Mucosa of rectum (tissue), 2 donors: Measurements from ENCODE around the gene CABLES2.

Experiments
- H3K27ac ChIP-seq, 2 donors: one replicate each; pipeline ENCODE4 v1.7.0; 2013; ENCODE audit warnings: inconsistent platforms in 2 of 2, low read depth in 2 of 2, low read length in 2 of 2
- H3K27me3 ChIP-seq, 2 donors: one replicate each; pipeline ENCODE4 v1.7.0; 2013; ENCODE audit warnings: low read length in 2 of 2; ENCODE audit not compliant: control insufficient read depth in 2 of 2, insufficient read depth in 2 of 2
- H3K36me3 ChIP-seq, 2 donors: one replicate each; pipeline ENCODE4 v1.7.0; 2013; ENCODE audit warnings: low read length in 2 of 2; ENCODE audit not compliant: control insufficient read depth in 2 of 2, insufficient read depth in 2 of 2
- H3K4me1 ChIP-seq, 2 donors: one replicate each; pipeline ENCODE4 v1.7.0; 2013; ENCODE audit warnings: low read length in 2 of 2, mild to moderate bottlenecking in 1 of 2; ENCODE audit not compliant: control insufficient read depth in 2 of 2, insufficient read depth in 2 of 2
- H3K4me3 ChIP-seq, 2 donors: one replicate each; pipeline ENCODE4 v1.7.0; 2013; ENCODE audit warnings: low read length in 2 of 2
- H3K9ac ChIP-seq, 2 donors: one replicate each; pipeline ENCODE4 v1.7.0; 2013; ENCODE audit warnings: low read length in 2 of 2, low read depth in 1 of 2, mild to moderate bottlenecking in 1 of 2
- H3K9me3 ChIP-seq, 2 donors: one replicate each; pipeline ENCODE4 v1.7.0; 2013; ENCODE audit warnings: low read length in 2 of 2; ENCODE audit not compliant: control insufficient read depth in 2 of 2
- donor health status: healthy.
- donor health status: Normal muscosa, but diverticular disease.

The CABLES2 gene

DNA sequence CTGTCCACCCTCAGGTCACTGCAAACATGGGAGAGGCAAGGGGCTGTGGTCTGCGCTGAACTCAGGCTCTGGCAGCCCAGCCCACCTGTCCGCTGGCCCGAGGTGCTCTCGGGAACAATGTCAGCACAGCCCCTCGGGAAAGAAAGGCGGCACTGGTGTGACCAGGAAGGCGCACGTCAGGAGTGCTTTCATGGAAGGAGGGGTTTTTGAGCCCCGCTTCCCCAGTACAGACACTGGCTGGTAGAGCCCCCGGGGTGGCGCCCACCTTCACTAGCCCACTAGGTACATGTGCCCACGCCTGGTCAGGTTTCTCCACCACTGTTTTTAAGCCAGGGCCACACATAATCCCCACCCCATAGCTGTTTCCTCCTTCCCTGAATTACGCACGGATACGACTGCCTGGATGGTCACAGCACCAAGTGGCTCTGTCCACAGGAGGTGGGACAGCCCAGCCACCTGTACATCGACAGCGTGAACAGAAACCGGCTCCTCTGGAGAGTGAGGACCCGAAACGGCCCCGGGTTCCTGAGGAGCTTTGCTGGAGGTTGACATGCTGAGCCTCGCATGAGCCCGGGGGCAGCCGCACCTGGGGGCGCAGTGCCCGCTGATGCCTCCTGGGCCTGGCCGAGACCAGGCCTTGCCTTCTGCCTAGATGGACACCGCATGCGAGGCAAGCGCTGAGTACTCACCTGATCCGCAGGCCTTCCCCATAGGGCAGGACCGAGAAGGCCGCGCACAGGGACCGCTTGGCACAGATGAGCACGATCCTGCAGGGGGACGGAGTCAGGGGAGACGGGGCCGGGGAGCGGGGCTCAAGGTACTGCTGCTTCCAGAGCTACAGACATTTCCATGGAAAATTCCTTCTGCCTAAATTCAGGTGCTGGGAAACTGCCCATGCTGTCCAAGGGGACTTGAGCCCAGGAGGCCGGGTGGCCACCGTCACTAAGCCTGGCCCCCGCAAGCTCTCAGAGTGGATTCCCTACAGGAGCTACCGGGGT, 12.5 kb downstream of the CABLES2 start:
- H3K4me3 ChIP-seq, result no peak overlapping the region
- no peaks in the 10 kb centered on the region for H3K4me1 ChIP-seq
- no peak overlapping the region for H3K27ac ChIP-seq
- no peaks in the 10 kb centered on the region for H3K27me3 ChIP-seq
- H3K9ac ChIP-seq, result no peak overlapping the region
- no peaks in the 10 kb centered on the region for H3K9me3 ChIP-seq
- H3K36me3 ChIP-seq, result peaks cover 6 to 27% of the 10 kb centered on the region in 2 donors

DNA sequence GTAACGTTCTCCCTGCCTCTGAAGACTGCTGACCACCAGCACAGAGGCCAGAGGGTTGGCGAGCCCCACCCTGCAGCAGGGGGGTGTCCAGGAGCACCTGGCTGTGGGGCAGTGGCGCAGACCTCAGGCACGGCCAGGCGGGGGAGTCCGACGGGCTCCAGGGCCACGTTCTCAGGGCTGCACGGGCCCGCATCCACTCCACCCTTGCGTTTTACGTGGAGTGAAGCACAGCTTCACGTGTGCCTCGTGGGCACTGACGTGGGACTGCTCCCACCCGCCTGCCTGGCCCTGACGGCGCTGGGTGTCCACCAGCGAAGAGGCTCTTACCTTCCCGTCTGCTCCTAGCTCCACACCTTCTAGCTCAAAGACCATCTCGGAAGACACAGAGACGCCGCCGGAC, 13.3 kb downstream of the CABLES2 start:
- peaks cover 0 to under 1% of the 10 kb centered on the region in 2 donors for H3K4me1 ChIP-seq
- no peaks in the 10 kb centered on the region for H3K9me3 ChIP-seq
- H3K4me3 ChIP-seq, result no peak overlapping the region
- H3K9ac ChIP-seq, result no peak overlapping the region
- no peaks in the 10 kb centered on the region for H3K27me3 ChIP-seq
- H3K36me3 ChIP-seq, result peaks cover 6 to 35% of the 10 kb centered on the region in 2 donors
- no peak overlapping the region for H3K27ac ChIP-seq

DNA sequence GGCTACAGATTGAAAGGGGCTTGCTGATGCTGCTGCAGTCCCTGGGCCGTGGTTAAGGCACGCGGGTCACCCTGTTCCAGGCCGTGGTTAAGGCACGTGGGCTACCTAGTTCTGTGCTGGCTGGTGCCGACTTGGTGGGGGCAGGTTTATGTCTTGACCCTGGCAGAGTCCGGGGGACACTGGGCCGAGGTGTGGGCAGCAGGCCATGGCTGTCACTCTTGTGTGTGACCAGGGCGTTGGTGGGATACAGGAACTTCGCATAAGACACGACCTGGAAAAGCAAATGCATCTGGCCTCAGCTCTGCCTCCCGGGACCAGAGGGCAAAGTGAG, 13.8 kb downstream of the CABLES2 start:
- peaks cover 11 to 40% of the 10 kb centered on the region in 2 donors for H3K36me3 ChIP-seq
- H3K4me1 ChIP-seq, result peaks cover 0 to 5% of the 10 kb centered on the region in 2 donors
- no peaks in the 10 kb centered on the region for H3K9me3 ChIP-seq
- H3K27me3 ChIP-seq, result no peaks in the 10 kb centered on the region
- H3K27ac ChIP-seq, result no peak overlapping the region
- no peak overlapping the region for H3K9ac ChIP-seq
- H3K4me3 ChIP-seq, result no peak overlapping the region

DNA sequence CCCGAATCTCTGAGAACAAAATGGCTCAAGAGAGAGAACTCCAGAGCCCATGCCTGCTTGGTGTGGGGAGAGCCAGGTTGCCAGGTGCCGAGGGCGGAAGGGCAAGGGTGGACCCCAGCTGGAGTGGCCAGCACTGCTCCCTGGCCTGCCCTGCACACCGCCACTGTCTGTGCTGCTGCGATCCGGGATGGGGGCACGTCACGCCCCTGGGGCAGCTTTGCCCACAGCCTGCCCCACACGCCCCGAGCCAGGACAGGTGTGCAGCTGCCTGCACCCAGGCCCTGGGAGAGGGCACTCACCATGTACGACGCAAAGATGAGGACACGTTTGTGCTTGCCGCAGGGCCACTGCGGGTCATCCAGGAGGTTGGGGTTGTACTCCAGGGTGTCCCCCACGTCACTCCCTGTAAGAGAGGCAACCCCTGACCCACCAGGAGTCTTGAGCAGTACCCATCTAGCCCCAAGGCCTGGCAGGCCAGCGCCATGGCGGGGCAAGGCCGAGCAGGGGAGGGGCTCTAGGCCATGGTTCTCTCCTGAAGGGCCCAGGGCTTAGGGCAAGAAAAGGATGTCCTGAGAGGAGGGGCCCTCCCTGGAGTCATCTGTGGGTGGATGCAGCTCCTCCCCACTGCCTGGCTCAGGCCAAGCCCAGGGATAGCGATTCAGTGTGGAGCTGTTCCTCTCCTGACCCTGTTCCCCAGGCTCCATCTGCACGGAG, 14.3 kb downstream of the CABLES2 start:
- Histone ChIP-seq H3K27ac (no peak overlapping the region), H3K4me3 (no peak overlapping the region), H3K9me3 (no peaks in the 10 kb centered on the region), H3K36me3 (peaks cover 13 to 40% of the 10 kb centered on the region in 2 donors), H3K4me1 (peaks cover 4 to 11% of the 10 kb centered on the region in 2 donors), H3K27me3 (no peaks in the 10 kb centered on the region), H3K9ac (no peak overlapping the region)

DNA sequence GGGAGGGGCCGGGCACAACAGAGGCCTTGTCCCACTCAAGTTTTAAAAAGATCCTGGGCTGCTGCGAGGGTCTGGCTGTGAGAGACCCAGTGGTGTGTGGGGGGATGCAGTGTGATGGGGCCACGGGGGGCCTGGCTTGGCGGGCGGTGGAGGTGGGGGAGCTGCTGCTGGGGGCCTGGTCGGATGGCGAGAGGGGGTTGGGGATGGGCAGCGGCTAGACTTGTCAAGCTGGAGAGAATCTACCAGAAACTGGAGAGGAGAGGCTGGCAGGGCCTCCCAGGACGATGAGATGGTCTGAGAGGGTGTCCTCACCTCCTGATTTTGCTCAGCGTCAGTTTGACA, 15.0 kb downstream of the CABLES2 start:
- no peak overlapping the region for H3K9ac ChIP-seq
- peaks cover 13 to 40% of the 10 kb centered on the region in 2 donors for H3K36me3 ChIP-seq
- no peaks in the 10 kb centered on the region for H3K9me3 ChIP-seq
- no peak overlapping the region for H3K4me3 ChIP-seq
- peaks cover 10 to 16% of the 10 kb centered on the region in 2 donors for H3K4me1 ChIP-seq
- H3K27me3 ChIP-seq, result no peaks in the 10 kb centered on the region
- no peak overlapping the region for H3K27ac ChIP-seq

DNA sequence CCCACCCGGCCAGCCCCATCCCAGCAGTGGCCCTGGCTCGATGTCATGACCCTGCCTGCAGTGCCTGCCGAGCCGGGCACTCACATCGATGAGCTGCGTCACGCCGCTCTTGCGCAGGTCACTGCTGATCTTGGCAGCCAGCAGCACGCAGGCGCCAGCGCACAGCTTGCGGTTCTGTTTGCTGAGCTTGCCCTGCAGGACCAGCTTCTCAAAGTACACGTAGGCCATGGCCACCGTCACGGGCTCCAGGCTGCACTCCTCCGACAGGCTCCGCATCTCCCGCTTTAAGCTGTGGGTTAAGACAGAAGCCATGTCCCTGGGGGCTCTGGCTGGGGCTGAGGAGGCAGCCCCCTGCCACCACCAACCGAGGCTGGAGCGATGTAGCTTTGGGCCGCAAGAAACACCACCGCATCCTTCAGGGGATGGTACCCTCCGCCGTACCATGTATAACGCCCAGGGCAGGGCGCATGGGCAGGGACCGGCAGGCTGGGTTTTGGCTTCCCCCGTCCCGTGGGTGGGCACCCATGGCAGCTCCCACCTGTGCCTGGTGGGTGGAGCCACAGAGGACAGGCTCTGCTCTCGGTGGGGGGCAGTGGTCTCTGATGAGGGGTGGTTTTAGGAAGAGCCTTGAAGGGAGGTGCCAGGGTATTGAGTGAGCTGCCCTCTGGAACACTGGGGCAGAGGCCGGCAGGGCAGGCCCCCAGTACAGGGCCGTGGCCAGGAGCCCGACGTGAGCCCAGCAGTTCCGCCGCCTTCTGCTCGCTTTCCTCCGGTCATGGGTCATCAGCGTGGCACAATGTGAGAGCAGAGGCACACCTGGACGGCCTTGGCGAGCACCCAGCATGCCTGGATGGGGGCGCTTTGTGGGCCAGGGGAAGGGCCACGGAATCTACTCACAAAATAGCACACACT, 15.7 kb downstream of the CABLES2 start:
- no peak overlapping the region for H3K4me3 ChIP-seq
- H3K27ac ChIP-seq, result no peak overlapping the region
- peaks cover 13 to 40% of the 10 kb centered on the region in 2 donors for H3K36me3 ChIP-seq
- no peak overlapping the region for H3K9ac ChIP-seq
- no peaks in the 10 kb centered on the region for H3K27me3 ChIP-seq
- H3K4me1 ChIP-seq, result peaks cover 10 to 16% of the 10 kb centered on the region in 2 donors
- H3K9me3 ChIP-seq, result no peaks in the 10 kb centered on the region

DNA sequence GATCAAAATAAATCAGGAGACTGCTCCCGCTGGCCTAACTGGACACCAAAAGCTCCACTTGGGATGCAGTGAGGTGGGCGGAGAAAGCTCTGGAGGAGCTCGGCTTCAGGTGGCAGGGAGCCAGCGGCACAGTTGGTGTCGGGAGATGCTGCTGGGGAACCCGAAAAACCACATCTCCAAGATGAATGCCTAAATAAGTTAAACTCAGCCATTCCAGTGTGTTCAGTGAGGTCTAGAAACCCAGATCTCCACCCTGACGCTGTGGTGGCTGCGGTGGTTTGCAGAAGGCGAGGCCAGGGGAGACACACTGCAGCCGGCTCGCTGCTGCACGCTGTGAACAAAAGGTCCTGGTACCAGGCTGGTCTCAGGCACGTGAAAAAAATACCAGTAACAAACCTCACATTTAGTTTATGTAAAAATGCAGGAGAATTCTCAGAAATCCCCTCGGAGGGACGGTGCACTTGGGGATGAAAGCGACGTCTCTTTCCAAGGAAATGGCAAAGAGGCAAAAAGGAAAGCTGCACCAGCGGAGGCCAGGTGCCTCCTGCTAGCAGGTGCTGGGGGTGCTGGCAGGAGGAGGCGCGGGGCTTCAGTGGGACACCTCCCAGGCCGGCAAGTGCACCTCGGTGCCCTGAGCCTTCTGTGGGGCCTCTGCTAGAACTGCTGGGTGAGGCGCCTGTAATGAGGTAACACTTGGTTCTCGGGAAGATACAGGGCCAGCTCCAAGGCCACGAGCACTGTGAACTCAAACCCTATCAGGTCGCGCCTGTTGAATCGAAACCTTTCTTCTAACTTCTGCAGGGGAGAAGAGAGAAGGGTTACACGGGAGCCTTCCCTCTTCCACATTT, 16.5 kb downstream of the CABLES2 start:
- Histone ChIP-seq H3K4me3 (no peak overlapping the region), H3K9me3 (no peaks in the 10 kb centered on the region), H3K9ac (no peak overlapping the region), H3K27me3 (no peaks in the 10 kb centered on the region), H3K27ac (no peak overlapping the region), H3K36me3 (peaks cover 13 to 40% of the 10 kb centered on the region in 2 donors), H3K4me1 (peaks cover 12 to 24% of the 10 kb centered on the region in 2 donors)

DNA sequence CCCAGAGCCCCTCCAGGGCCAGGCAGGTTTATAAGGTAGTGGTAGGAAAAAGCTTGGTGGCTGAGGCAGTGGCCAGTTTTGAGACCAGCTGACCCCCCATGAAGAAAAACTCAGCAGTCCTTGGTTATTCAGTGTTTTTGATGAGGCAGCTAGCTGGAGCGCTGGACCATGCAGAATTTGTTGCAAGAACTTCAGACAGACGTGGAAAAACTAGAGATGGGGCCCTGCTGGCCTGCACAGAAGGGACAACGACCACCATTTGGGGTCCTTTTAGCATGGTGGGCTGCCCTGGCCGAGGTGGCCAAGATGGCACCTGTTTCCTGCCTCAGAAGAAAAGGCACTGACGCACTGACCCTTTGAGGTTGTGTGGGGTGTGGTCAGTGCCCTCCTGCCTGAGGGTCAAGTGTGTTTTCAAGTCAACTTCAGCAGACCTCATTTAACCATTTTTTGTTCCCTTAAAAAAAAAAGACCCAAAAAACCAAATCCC, 17.4 kb downstream of the CABLES2 start:
- Histone ChIP-seq H3K9me3 (no peaks in the 10 kb centered on the region), H3K27me3 (no peaks in the 10 kb centered on the region), H3K4me1 (peaks cover 16 to 25% of the 10 kb centered on the region in 2 donors), H3K9ac (no peak overlapping the region), H3K4me3 (no peak overlapping the region), H3K36me3 (peaks cover 13 to 40% of the 10 kb centered on the region in 2 donors), H3K27ac (no peak overlapping the region)
